Caco-2 (cell line): ENCODE measurements around the gene SLC1A2. TPM values are rescaled to one million over a fixed set of nuclear protein-coding genes. Genes with fewer than 3 reads are reported as not detected.

Experiments
- BruUV-seq: library from RNA; stranded (reverse); fragments of 400-500 nt; replicated peaks from 2 replicates; lab custom pipeline; 2021; lab: Mats Ljungman, UMichigan
- CTCF ChIA-PET: fragments of 300-600 bp; sonication (Branson Sonifier 250); formaldehyde crosslinking; loops from one replicate; lab custom pipeline; 2022; ENCODE audit warnings: antibody characterized with exemption; lab: Charles Lee
- POLR2A ChIA-PET: fragments of 300-600 bp; sonication (Branson Sonifier 250); formaldehyde crosslinking; loops from one replicate; lab custom pipeline; 2022; ENCODE audit warnings: antibody characterized with exemption; lab: Charles Lee
- DNase-seq, 2 experiments: peaks; one replicate each; pipeline versions ENCODE4 v3.0.0 to v3.0.0-alpha.2; 2020 to 2022
- H3K27me3 ChIP-seq: replicated peaks from 2 replicates; pipeline ENCODE4 v1.6.0; 2011; ENCODE audit warnings: low read length; ENCODE audit not compliant: control insufficient read depth, insufficient read depth
- H3K36me3 ChIP-seq: 2 replicates; pipeline ENCODE4 v1.5.1; 2011; ENCODE audit warnings: low read length; ENCODE audit not compliant: control insufficient read depth, insufficient read depth
- H3K4me1 ChIP-seq: fragments of 250-450 bp; sonication (Bioruptor Pico); 2 replicates; pipeline ENCODE4 v1.5.1; 2020; ENCODE audit warnings: mild to moderate bottlenecking
- H3K4me3 ChIP-seq: 2 replicates; pipeline ENCODE4 v1.5.1; 2011; ENCODE audit warnings: low read depth, mild to moderate bottlenecking, control low read depth, low read length
- H3K9me3 ChIP-seq: fragments of 250-450 bp; sonication (Bioruptor Pico); 2 replicates; pipeline ENCODE4 v1.5.1; 2020; ENCODE audit warnings: mild to moderate bottlenecking, moderate library complexity
- H3K27ac Mint-ChIP-seq: one replicate; pipeline ENCODE4 v1.8.0; 2022; ENCODE audit warnings: mixed read lengths; ENCODE audit not compliant: unreplicated experiment
- H3K27me3 Mint-ChIP-seq: one replicate; pipeline ENCODE4 v1.8.0; 2022; ENCODE audit warnings: mixed read lengths; ENCODE audit not compliant: insufficient read depth, unreplicated experiment
- H3K36me3 Mint-ChIP-seq: one replicate; pipeline ENCODE4 v1.8.0; 2022; ENCODE audit warnings: mild to moderate bottlenecking, mixed read lengths; ENCODE audit not compliant: insufficient read depth, unreplicated experiment
- H3K4me1 Mint-ChIP-seq: one replicate; pipeline ENCODE4 v1.8.0; 2022; ENCODE audit warnings: low read depth, mixed read lengths; ENCODE audit not compliant: unreplicated experiment
- H3K4me3 Mint-ChIP-seq: one replicate; pipeline ENCODE4 v1.8.0; 2022; ENCODE audit warnings: mild to moderate bottlenecking, moderate library complexity, mixed read lengths; ENCODE audit not compliant: unreplicated experiment
- H3K9me3 Mint-ChIP-seq: one replicate; pipeline ENCODE4 v1.8.0; 2022; ENCODE audit warnings: mixed read lengths; ENCODE audit not compliant: unreplicated experiment
- intact Hi-C: fragments of 100-400 bp; cut with micrococcal nuclease; formaldehyde crosslinking; loops from one replicate; pipeline ENCODE4 v1.10.0; 2022; ENCODE audit not compliant: unreplicated experiment
- total RNA-seq: library from RNA; stranded (reverse); gene quantifications from 2 replicates; pipeline ENCODE4 v1.2.3, GENCODE V29; 2022
- TF ChIP-seq, protein P1 (sequence below), 2 experiments: fragments of 200-600 bp in 1 of 2; IDR thresholded peaks; 1 replicate in 1 of 2; 2 replicates in 1 of 2; pipeline versions ENCODE4 v1.5.1 to v1.8.0; 2011 to 2022; ENCODE audit warnings: antibody characterized with exemption in 1 of 2, control low read depth in 1 of 2, inconsistent platforms in 1 of 2, low read depth in 1 of 2, low read length in 1 of 2, mild to moderate bottlenecking in 1 of 2, moderate library complexity in 1 of 2; ENCODE audit not compliant: insufficient read depth in 1 of 2, severe bottlenecking in 1 of 2, unreplicated experiment in 1 of 2

SLC1A2 gene
- total RNA-seq, 1 experiment from 2014 or later = 2.0 TPM

DNA sequence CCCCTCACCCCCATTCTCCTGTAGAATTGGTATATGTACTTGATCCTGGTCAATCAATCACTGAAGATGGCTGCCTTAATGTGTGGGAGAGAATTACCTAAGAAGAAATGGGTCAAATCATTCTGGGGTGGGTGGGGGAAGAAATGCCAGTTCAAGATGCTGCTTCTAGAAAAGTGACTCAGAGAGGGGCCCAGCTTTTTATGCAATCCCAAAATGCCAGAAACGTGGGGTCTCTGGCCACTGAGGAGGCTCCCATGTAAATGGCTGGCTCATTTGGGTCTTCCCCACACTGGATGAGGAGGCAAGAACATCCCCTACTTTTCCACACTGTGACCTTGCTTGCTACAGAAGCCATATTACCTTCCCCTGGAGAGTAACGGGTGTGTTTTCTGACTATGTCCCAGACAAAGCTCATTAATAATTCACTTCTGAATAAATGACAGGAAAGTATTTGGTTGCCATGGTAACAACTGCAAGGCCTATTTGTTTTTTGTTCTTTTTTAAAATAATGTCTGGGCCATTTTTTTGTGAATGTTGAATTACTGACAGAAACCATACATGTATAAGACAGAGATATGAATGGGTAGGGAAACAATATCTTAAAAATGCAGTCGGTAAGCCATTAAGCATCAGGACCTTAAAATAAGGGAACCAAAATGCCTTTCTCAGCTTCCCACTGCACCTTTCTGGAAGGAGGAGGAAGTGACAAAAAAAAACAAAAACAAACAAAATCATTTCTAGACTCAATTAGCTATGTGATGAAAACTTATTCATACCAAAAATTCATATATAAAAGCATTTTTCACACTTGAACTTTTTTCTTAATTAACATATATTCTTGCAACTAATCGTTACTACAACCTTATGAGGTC lies 32.0 kb downstream of the SLC1A2 start:
- peaks cover 12% of the 10 kb centered on the region for H3K4me1 Mint-ChIP-seq

DNA sequence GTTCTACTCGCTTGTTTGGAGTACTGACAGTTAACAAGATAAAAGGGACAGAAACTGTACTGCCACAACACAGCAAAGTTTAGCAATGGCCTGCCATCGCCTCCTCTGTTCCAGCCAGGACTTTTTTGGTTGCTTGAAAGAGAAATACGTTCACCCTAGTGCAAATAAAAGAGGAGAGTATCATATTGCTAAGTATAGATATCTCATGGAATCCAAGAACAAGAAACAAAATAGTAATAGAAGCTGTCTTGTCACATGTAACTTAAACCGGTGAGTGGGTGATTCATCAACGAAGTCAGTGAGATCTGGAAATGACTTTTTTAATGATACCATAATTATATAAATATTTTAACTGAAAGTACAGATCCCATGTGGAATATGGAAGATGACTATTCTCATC lies 35.4 kb downstream of the SLC1A2 start:
- intact Hi-C loops = no loop called here
- Mint-ChIP-seq H3K27me3 (no peaks in the 10 kb centered on the region), H3K27ac (no peak overlapping the region), H3K4me1 (no peaks in the 10 kb centered on the region), H3K9me3 (no peaks in the 10 kb centered on the region), H3K36me3 (no peaks in the 10 kb centered on the region), H3K4me3 (no peak overlapping the region)
- no peak overlapping the region for H3K4me3 ChIP-seq
- no peaks in the 10 kb centered on the region for H3K9me3 ChIP-seq
- POLR2A ChIA-PET = no interaction called here
- DNase-seq = no peak
- TF ChIP-seq, protein P1, sequence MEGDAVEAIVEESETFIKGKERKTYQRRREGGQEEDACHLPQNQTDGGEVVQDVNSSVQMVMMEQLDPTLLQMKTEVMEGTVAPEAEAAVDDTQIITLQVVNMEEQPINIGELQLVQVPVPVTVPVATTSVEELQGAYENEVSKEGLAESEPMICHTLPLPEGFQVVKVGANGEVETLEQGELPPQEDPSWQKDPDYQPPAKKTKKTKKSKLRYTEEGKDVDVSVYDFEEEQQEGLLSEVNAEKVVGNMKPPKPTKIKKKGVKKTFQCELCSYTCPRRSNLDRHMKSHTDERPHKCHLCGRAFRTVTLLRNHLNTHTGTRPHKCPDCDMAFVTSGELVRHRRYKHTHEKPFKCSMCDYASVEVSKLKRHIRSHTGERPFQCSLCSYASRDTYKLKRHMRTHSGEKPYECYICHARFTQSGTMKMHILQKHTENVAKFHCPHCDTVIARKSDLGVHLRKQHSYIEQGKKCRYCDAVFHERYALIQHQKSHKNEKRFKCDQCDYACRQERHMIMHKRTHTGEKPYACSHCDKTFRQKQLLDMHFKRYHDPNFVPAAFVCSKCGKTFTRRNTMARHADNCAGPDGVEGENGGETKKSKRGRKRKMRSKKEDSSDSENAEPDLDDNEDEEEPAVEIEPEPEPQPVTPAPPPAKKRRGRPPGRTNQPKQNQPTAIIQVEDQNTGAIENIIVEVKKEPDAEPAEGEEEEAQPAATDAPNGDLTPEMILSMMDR (IDR thresholded peaks at IDR 0.05; ENCODE audit: insufficient read depth in 1 of 2, low read depth in 1 of 2, low read length in 1 of 2, severe bottlenecking in 1 of 2, unreplicated experiment in 1 of 2) = no peak
- H3K36me3 ChIP-seq = no peaks in the 10 kb centered on the region
- no peaks in the 10 kb centered on the region for H3K4me1 ChIP-seq
- CTCF ChIA-PET = no interaction called here
- no TSS peak for BruUV-seq
- H3K27me3 ChIP-seq = no peaks in the 10 kb centered on the region; the same call in 1 of the 2 replicates

More for the DNA sequence above, 32.0 kb downstream of the SLC1A2 start:
- Mint-ChIP-seq H3K27ac (no peak overlapping the region), H3K9me3 (no peaks in the 10 kb centered on the region), H3K4me3 (no peak overlapping the region), H3K27me3 (no peaks in the 10 kb centered on the region), H3K36me3 (no peaks in the 10 kb centered on the region)
- intact Hi-C loops = no loop called here
- TF ChIP-seq, protein P1 (IDR thresholded peaks at IDR 0.05; ENCODE audit: insufficient read depth in 1 of 2, low read depth in 1 of 2, low read length in 1 of 2, severe bottlenecking in 1 of 2, unreplicated experiment in 1 of 2) = no peak
- H3K4me1 ChIP-seq = peaks cover 22% of the 10 kb centered on the region; the same call in 1 of the 2 replicates
- no peak for DNase-seq
- POLR2A ChIA-PET = no interaction called here
- no peaks in the 10 kb centered on the region; the same call in 1 of the 2 replicates for H3K27me3 ChIP-seq
- H3K4me3 ChIP-seq = no peak overlapping the region
- CTCF ChIA-PET = no interaction called here
- H3K36me3 ChIP-seq = no peaks in the 10 kb centered on the region
- no peaks in the 10 kb centered on the region for H3K9me3 ChIP-seq
- BruUV-seq = no TSS peak

DNA sequence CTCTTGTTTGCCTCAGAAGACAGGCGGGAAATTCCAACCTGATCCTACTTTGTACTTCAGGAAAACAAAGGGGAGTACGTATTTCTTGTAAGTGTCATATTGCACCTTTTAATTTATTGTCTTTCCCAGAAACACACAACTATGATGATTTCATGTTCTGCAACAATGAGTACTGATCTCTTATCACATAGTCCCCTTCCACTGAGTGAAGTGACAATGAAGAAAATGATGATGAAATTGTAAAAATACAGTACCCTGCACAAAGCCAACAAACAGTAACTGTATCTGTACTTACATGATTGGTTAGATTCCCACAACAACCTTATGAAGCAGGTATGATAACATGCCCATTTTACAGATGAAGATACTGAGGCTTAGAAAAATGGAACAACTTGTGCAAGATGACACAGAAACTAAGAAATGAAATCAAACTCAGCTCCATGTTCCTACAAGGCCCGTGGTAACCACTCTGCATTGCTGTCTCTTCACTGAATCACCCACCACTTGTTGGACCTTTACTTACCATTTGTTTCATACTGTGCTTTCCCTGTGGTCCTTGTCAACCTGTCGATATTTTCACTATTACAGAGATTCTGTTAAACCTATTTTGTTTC lies 37.5 kb downstream of the SLC1A2 start:
- Histone ChIP-seq H3K36me3 (no peaks in the 10 kb centered on the region), H3K4me1 (no peaks in the 10 kb centered on the region), H3K4me3 (no peak overlapping the region), H3K27me3 (no peaks in the 10 kb centered on the region; the same call in 1 of the 2 replicates), H3K9me3 (no peaks in the 10 kb centered on the region)
- ChIA-PET CTCF (no interaction called here), POLR2A (no interaction called here)
- no peak overlapping the region for H3K27ac Mint-ChIP-seq
- no peak for DNase-seq
- BruUV-seq = no TSS peak
- no peaks in the 10 kb centered on the region for H3K4me1 Mint-ChIP-seq
- no peaks in the 10 kb centered on the region for H3K9me3 Mint-ChIP-seq
- TF ChIP-seq, protein P1 (IDR thresholded peaks at IDR 0.05; ENCODE audit: insufficient read depth in 1 of 2, low read depth in 1 of 2, low read length in 1 of 2, severe bottlenecking in 1 of 2, unreplicated experiment in 1 of 2) = no peak
- H3K4me3 Mint-ChIP-seq = no peak overlapping the region
- H3K36me3 Mint-ChIP-seq = no peaks in the 10 kb centered on the region
- H3K27me3 Mint-ChIP-seq = no peaks in the 10 kb centered on the region
- intact Hi-C loops = no loop called here
